HL-60 (cell line): ENCODE measurements around the gene PDIA4.
A peak's percentile ranks its signal among the peaks of the same experiment; 100 is the strongest.

Experiments used
- DNase-seq, 2 experiments: peaks; one replicate each; pipeline ENCODE4 v3.0.0-alpha.2; 2010 to 2020; ENCODE audit warnings: low read depth in 1 of 2, low spot score in 1 of 2
- H3K27ac ChIP-seq: fragments of 250-450 bp; sonication (Bioruptor Pico); replicated peaks from 2 replicates; pipeline ENCODE4 v1.5.1; 2020; ENCODE audit warnings: mild to moderate bottlenecking, moderate library complexity
- H3K27me3 ChIP-seq: fragments of 250-450 bp; sonication (Bioruptor Pico); 2 replicates; pipeline ENCODE4 v1.5.1; 2021; ENCODE audit warnings: mild to moderate bottlenecking, moderate library complexity; ENCODE audit not compliant: insufficient read depth, poor library complexity, severe bottlenecking
- H3K4me3 ChIP-seq: replicated peaks from 2 replicates; pipeline ENCODE4 v1.5.1; 2011; ENCODE audit warnings: mild to moderate bottlenecking, control low read depth, low read length; ENCODE audit not compliant: insufficient read depth
- GABPA ChIP-seq: IDR thresholded peaks from 2 replicates; pipeline ENCODE4 v1.6.1; 2012; ENCODE audit warnings: low read depth
- POLR2AphosphoS5 ChIP-seq: IDR thresholded peaks from 2 replicates; pipeline ENCODE4 v1.6.1; 2012; ENCODE audit warnings: low read depth
- SPI1 ChIP-seq: IDR thresholded peaks from 2 replicates; pipeline ENCODE4 v1.6.1; 2012; ENCODE audit warnings: low read depth, mild to moderate bottlenecking, borderline replicate concordance
- TF ChIP-seq, protein P1 (sequence below): IDR thresholded peaks from 2 replicates; pipeline ENCODE4 v1.6.1; 2012; ENCODE audit warnings: low read depth; ENCODE audit not compliant: insufficient replicate concordance
- TF ChIP-seq, protein P2 (sequence below): IDR thresholded peaks from one replicate; pipeline ENCODE4 v1.5.1; 2011; ENCODE audit warnings: low read length, control low read depth, inconsistent platforms; ENCODE audit not compliant: insufficient read depth

Gene PDIA4

DNA sequence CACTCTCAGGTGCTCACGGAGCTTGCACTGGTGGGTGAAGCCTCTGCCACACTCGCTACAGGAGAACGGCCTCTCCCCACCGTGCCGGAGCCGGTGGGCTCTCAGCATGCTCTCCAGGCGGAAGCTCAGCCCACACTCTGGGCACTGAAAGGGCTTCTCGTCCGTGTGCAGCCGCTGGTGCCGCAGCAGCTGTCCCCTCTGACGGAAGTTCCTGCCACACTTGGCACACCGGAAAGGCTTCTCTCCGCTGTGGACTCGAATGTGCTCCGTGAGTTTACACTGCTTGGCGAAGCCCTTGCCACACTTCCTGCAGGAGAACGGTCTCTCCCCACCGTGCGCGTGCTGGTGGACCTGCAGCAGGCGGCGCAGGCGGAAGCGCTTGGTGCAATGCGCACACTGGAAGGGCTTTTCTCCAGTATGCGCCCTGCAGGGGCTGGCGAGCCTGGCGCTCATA is 42.9 kb upstream of the PDIA4 start:
- Histone ChIP-seq H3K27me3 (no peaks in the 10 kb centered on the region), H3K4me3 (peak overlapping the region; percentile 28), H3K27ac (peak overlapping the region; percentile 98)
- TF ChIP-seq, protein P1, sequence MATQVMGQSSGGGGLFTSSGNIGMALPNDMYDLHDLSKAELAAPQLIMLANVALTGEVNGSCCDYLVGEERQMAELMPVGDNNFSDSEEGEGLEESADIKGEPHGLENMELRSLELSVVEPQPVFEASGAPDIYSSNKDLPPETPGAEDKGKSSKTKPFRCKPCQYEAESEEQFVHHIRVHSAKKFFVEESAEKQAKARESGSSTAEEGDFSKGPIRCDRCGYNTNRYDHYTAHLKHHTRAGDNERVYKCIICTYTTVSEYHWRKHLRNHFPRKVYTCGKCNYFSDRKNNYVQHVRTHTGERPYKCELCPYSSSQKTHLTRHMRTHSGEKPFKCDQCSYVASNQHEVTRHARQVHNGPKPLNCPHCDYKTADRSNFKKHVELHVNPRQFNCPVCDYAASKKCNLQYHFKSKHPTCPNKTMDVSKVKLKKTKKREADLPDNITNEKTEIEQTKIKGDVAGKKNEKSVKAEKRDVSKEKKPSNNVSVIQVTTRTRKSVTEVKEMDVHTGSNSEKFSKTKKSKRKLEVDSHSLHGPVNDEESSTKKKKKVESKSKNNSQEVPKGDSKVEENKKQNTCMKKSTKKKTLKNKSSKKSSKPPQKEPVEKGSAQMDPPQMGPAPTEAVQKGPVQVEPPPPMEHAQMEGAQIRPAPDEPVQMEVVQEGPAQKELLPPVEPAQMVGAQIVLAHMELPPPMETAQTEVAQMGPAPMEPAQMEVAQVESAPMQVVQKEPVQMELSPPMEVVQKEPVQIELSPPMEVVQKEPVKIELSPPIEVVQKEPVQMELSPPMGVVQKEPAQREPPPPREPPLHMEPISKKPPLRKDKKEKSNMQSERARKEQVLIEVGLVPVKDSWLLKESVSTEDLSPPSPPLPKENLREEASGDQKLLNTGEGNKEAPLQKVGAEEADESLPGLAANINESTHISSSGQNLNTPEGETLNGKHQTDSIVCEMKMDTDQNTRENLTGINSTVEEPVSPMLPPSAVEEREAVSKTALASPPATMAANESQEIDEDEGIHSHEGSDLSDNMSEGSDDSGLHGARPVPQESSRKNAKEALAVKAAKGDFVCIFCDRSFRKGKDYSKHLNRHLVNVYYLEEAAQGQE, result no peak
- TF ChIP-seq SPI1, result no peak
- TF ChIP-seq POLR2AphosphoS5, result peak; percentile 79
- peak; percentile 94 for TF ChIP-seq GABPA
- DNase-seq, result peak; percentile 65 to 94

DNA sequence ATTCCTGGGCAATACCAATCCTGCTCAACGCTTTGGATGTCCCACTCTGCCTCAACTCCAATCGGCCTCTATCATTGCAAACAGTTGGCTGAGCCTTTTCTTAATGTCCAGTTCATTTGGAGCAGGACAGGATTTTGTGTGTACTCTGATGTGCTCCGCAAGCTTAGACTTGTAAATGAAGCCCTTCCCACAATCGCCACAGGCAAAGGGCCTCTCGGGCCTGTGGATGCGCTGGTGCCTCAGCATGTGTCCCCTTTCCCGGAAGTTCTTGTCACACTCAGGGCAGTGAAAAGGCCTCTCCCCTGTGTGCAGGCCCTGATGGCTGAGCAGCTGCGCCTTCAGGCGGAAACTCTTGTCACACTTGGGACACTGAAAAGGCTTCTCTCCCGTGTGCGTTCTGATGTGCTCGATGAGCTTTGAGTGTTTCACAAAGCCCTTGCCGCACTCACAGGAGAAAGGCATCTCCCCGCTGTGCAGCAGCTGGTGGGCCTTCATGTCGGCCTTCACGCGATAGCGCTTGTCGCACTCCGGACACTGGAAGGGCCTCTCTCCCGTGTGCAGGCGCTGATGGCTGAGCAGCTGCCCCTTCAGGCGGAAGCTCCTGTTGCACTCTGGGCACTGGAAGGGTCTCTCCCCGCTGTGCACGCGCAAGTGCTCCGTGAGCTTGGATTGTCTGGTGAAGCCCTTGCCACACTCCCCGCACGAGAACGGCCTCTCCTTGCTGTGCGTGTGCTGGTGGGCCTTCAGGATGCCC is 42.2 kb upstream of the PDIA4 start:
- Histone ChIP-seq H3K27me3 (no peaks in the 10 kb centered on the region), H3K4me3 (peak overlapping the region; percentile 14; the same call in 1 of the 2 replicates), H3K27ac (peak overlapping the region; percentile 98)
- DNase-seq, result peak in 1 of 2 experiments; percentile 26
- TF ChIP-seq, protein P2, sequence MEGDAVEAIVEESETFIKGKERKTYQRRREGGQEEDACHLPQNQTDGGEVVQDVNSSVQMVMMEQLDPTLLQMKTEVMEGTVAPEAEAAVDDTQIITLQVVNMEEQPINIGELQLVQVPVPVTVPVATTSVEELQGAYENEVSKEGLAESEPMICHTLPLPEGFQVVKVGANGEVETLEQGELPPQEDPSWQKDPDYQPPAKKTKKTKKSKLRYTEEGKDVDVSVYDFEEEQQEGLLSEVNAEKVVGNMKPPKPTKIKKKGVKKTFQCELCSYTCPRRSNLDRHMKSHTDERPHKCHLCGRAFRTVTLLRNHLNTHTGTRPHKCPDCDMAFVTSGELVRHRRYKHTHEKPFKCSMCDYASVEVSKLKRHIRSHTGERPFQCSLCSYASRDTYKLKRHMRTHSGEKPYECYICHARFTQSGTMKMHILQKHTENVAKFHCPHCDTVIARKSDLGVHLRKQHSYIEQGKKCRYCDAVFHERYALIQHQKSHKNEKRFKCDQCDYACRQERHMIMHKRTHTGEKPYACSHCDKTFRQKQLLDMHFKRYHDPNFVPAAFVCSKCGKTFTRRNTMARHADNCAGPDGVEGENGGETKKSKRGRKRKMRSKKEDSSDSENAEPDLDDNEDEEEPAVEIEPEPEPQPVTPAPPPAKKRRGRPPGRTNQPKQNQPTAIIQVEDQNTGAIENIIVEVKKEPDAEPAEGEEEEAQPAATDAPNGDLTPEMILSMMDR, result no peak
- no peak for TF ChIP-seq SPI1
- no peak for TF ChIP-seq POLR2AphosphoS5
- TF ChIP-seq GABPA, result no peak
- TF ChIP-seq, protein P1, result no peak

DNA sequence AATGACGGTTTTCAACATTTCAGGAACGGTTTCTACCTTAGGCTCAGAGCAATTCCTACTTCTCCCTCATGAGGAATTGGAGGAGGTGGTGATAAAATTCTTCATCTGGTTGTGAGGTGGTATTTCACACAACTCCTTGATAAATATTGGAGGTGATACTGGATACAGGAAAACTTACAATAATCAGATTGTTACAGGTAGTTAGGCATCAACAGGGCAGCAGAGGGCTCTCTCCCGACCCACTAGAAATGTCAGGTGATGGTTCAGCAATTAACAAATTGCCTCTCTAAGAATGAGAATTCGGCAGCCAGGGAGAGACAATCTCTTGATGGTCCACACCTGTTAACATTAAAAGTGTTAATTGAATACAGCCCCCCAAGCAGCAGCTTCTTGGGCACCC is 39.6 kb upstream of the PDIA4 start:
- no peaks in the 10 kb centered on the region for H3K27me3 ChIP-seq
- no peak for DNase-seq
- TF ChIP-seq, protein P1, result no peak
- TF ChIP-seq, protein P2, result no peak
- TF ChIP-seq GABPA (no peak), SPI1 (no peak), POLR2AphosphoS5 (no peak)
- no peak overlapping the region for H3K4me3 ChIP-seq
- H3K27ac ChIP-seq, result no peak overlapping the region
